ENCODE results near the gene XPR1.
"Not testable (repeated sequence)": the region's sequence is repeated elsewhere in the genome, so short reads cannot be mapped to it uniquely, and the experiment has no call there.

GRCh38 chr1:180710746-180711145, 78.9 kb downstream of the XPR1 start:
- not testable (repeated sequence) for TF ChIP-seq CTCF (IDR thresholded peaks at IDR 0.05; ENCODE audit: low read depth, low read length); POLR2A (IDR thresholded peaks at IDR 0.05; ENCODE audit: extremely low read depth, insufficient read length)
